SKM-1 treated with dmso at 0.1 percent for 144 hours (cell line): Measurements from ENCODE around the gene CARD14.

Experiments used
- DNase-seq: peaks from one replicate; lab custom pipeline; 2025; ENCODE audit not compliant: unreplicated experiment; lab: John Stamatoyannopoulos, UW

Gene CARD14

DNA sequence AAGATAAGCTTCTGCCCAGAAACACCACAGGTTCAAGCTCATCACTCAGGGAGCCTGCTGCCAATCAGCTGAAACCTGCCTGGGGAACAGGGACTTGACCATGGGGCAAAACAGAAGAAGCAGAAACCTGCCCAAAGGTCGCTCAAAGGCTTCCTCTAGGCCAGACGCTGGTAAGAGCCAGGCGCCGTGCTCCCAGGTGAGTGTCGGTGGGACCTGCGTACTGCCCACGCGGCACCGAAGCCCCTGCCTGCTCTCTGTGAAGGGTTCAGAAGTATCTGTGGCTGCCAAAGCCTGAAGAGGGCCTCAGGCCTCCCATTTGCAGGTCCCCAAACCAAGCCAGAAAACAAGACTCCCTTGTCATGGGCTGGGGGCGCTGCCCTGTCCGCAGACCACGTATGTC is 39.9 kb downstream of the CARD14 start:
- DNase-seq = no peak

DNA sequence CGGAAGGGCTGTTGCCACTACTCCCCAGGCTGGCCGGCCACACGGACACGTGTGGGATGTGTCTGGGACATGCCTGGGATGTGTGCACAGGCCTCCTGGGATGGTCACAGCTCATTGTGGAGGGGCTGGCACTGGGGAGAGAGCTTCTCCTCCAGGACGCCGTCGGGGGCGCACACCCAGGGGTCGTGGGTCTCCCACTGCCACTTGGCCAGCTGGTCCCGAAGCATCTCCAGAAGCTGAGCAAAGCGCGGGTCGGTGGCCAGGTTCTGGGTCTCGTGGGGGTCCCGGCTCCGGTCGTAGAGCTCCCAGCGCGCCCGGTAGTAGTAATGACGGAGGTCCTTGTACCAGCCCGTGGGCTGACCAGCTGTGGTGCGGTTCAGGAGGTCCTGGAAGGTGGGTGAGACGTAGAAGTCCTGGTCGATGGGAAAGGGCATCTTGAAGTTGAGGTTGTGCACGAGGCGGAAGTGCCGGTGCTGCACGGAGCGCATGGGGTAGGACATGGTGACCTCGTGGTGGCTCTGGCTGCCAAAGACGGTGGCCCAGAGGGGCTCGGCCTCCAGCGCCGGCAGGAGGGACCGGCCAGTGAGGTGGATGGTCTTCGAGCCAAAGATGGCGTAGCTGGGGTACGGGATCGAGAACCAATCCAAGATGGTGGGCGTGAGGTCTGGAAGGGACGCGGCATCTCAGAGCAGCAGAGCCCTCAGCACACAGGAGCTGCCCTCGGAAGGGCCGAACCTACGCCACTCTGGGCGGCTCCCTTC is 40.7 kb downstream of the CARD14 start:
- no peak for DNase-seq

DNA sequence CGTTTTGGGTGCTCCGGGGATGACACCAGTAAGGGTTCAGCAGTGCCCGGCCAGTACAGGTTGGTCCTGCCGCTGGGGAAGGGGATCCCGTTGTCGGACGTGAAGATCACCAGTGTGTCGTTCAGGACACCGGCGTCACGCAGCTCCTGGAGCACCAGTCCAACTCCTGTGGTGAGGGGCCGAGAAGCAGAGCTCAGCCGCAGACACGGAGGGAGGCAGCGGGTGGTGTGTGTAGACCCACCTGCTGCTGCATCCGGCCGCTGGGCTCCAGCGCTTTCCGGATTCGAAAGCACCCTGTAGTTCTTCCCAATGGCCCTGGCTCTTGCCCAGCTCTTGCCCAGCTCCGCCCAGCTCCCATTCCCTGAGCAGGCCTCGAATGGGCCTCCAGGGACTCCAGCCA is 42.3 kb downstream of the CARD14 start:
- no peak for DNase-seq

DNA sequence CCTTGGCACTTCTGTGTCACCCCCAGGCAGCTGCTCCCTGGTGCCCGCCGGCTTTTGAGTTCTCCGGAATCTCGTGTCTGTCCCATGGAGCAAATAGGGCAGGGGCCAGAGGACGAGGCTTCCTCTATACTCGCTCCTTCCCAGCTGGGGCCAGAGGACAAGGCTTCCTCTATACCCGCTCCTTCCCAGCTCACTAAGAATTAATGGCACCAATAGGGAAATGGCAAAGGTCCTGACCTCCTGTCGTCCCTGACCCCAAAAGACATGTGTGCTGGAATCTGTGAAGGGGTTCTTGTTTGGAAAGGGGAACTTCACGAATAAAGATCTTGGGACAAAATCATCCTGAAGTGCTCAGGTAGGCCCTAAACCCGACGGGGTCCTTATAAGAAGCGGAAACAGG is 42.7 kb downstream of the CARD14 start:
- no peak for DNase-seq

DNA sequence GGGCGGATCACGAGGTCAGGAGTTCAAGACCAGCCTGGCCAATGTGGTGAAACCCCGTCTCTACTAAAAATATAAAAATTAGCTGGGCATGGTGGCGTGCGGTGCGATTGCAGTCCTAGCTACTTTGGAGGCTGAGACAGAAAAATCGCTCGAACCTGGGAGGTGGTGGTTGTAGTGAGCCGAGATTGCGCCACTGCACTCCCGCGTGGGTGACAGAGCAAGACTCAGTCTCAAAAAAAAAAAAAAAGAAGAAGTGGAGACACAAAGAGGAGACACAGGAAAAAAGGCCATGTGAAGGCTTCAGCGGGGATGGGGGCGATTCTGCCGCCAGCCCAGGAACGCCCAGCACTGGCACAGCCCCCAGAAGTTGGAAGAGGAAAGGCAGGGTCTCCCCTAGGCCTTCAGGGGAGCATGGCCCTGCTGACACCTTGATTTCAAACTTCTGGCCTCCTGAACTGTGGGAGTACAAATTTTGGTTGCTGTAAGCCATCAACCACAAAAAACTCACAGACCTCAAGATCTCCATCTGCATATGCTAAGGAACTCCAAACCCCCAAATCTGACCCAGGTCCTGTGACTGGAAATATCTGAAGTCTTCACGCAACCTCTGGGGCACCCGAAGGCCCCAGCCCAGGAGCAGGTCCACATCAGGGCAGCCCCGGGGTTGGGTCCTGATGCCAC is 43.3 kb downstream of the CARD14 start:
- peak; percentile 41 for DNase-seq

DNA sequence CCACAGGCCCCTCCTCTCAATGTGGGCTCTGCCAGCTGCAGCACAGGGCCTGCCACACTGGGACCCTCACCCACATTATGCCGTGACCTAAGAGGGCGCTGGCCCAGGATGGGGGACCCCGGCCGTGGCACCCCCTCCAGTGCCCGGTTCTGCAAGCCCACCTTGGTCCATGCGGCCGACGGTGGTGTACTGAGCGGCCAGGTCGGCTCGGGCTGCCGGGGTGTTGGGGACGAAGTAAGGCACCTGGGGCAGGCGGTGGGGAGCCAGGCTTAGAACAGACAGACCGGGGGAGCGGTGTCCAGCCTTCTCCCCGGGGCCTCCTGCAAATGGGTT is 43.8 kb downstream of the CARD14 start:
- DNase-seq = no peak

DNA sequence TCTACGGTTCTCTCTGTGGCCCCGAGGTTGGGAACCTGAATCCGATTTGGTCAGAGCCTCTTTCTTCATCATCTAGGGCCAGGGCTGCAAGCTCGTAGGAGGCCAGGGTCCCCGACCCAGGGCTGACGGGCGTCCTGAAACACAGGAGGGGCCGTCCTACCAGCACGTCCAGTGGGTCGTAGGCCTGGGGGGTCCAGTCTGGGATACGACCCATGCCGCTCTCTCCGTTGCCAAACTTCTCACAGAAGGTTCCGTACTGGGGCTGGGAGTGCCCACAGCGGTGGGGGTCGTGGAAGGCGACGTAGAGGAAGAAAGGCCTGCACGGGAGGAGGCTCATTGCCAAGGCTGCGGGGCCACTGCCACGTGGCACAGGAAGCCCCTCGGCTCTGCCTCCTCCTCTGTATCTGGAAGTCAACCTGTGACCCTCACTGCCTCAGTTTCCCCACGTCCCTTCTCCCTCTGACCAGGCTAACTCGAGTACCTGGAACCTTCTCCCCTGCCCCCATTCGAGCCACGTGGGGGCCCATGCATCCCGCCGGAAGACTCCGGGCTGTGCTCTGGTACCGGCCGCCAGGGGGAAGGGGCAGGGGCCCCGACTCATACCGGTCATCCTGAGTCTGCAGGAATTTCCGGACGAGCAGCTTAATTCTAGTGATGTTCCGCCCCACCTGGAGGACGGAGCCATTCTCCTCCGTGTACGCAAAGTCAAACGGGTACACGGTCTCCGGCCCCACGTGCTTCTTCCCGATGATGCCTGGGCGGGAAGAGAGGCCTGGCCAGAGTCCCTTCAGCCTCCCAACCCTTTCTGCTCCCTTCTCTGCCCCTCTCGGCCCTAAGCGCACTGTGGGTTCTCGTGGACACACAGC is 44.4 kb downstream of the CARD14 start:
- no peak for DNase-seq

DNA sequence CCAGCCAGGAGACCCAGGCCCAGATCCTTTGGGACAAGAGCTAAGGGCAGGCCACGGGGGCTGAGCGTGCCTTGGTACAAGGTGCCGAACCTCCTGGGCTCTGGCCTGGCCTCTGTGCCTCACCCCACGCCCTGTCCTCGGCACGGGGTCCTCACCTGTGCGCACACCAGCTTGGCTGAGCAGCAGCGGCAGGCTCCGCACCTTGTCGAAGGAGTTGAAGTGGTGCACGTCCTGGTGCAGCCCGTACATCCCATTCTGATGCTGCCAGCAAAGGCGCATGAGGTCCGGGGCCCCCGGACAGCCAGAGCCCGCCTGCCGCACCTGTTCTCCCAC is 45.0 kb downstream of the CARD14 start:
- DNase-seq = no peak

DNA sequence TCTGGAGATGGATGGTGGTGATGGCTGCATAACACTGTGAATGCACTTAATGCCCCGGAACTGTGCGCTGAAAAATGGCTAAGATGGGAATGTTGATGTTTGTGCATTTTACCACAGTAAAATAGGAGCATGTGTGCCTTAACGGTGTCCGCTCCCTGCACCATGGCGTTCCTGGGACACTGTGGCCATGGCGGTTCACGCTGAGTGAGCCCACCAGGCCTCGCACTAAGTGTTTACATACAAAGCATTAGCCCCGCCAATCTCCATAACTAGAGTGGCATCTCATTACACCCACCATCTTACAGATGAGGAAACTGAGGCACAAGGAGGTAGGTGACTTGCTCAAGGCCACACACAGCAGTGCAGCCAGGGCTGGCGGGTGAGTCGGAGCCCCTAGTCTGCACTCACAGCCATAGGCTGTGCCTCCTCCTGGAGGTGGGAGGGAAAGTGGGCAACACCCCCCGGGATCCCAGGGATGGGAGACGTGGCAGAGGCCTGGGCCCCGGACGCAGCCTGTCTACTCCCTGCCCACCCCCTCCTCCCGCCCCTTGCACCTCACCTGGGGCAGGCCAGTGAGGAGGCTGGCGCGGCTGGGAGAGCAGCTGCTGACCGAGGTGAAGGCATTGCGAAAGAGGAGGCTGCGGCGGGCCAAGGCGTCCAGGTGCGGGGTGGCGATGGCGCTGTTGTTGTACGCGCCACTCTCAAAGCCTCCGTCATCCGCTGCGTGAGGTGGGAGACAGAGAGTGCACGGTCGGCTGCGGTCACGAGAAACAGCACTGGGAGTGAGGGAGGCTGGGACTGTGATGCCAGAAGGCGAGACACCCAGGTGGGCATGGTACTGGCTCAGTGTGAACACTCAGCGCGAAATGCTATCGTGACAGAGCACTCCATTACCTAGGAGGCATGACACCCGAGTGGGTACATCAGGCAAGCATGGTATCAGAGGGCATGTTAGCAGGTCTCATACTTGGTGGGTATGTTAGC is 46.9 kb downstream of the CARD14 start:
- no peak for DNase-seq

DNA sequence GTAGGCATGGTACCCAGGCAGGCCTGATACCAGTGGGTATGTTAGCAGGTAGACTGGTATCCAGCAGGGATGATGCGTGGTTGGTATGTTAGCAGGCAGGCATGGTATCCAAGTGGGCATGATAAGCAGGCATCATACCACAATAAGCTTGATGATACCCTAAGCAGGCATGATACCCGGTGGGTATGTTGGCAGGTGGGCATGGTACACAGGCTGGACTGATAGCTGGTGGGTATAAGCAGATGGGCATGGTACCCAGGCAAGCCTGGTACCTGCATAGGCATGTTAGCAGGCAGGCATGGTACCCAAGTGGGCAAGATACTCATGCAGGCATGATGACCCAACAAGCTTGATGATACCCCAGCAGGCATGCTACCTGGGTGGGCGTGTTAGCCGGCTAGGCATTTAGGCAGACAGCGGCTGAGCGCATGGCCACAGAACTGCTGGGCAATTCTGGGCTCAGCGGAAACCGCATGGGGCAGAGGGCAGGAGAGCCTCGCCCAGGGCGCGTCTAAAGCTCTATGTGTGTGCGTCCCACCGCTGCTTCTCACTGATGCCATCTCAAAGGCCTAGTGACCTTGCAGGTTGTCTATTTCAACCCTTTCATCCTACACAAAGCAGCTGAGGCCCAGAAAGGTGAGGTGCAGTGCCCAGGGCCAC is 48.0 kb downstream of the CARD14 start:
- DNase-seq = no peak

DNA sequence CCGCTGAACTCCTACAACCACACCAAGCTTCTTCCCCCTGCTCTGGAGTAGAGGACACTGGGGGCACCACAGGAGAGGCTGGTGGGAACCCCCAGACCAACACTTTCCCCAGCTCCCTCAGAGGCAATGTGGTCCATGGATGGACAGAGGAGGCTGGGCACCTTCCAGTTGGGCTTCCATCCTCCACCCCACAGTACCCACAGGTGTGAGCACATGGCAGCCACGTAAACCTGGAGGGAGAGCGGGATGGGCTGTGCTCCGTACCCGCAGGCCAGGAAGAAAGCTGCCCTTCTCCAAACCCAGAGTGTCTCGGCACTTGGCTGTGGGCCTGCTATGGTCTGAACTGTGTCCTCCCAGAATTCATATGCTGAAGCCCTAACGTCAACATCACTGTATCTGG is 48.6 kb downstream of the CARD14 start:
- no peak for DNase-seq

DNA sequence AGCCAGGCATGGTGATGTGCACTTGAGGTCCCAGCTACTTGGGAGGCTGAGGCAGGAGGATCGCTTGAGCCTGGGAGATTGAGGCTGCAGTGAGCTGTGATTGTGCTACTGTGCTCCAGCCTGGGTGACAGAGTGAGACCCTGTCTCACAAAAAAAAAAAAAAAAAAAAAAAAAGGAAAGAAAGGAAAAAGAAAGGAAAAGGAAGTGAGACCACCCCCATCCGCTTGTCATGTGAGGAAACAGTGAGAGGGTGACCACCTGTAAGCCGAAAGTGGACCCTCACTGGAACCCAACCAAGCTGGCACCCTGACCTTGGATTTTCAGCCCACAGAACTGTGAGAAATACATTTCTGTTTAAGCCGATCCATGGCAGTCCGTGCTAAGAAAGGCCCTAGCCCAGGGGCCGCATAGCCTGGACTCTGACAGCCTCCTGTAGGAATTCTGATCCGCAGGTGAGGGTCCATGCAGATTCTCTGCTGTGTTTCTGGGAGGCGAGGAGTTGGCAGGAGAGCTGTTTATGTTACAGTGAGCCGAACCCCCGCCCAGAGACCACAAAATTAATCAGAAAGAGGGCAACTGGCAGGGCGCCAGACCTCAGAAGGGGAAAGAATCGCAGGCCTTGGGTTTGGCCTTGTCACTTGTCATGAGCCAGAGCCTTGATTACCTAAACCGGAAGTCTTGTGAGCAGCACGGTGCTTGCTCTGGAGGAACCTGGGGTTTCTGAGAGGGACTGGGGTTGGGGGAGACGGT is 49.4 kb downstream of the CARD14 start:
- DNase-seq = peak; percentile 77

DNA sequence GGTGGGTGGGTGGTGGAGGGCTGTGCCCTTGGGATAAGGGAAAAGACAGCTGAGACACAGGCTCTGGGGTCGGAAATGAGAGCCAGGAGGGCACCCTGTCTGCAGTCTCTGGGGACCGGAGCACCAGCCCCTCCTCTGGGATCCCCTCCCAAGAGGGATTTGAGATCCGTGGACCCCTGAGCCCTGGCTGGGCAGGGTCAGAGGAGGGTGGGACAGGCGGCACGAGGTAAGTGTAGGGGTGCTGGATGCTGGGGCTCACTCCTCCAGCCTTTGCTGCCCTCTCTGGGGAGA is 49.9 kb downstream of the CARD14 start:
- DNase-seq = no peak

DNA sequence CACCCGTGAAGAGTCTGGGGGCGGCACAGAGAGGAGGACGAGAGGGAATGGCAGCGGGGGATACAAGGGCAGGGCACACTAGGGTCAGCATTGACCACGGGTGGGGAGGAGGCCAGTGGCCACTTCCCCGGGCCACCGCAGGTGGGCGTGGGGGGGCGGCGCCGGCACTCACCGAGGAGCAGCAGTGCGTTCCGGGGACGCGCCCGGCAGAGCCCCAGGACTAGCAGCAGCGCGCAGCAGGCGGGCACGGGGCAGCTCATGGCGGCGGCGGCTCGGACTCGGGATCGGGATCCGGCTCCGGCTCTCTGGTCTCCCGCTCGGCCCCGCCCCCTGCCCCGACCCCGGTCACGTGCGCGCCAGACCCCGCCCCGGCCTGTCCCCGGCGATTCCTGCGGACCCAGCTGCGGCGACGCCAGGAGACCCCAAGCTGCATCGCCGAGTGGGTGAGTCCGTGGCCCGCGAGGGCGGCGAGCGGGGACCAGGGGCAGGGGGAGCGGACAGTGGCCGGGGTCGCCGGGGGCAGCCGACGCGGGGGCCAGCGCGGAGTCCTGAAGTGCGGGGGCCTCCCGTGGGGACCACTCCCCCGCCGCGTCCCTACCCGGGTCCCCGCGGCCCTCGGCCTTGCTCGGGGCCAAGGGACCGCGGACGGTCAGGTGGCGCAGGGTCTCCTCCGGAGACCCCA is 50.4 kb downstream of the CARD14 start, which contains the start of the genes SGSH and SLC26A11:
SGSH (minus strand) TSS at position 280 of the 682 bp plus-strand sequence; CDS start at position 260, 20 bp downstream.
SLC26A11 (plus strand) TSS at position 374 of the 682 bp plus-strand sequence. CDS start 1,134 bp downstream, outside the sequence.
- no peak for DNase-seq

DNA sequence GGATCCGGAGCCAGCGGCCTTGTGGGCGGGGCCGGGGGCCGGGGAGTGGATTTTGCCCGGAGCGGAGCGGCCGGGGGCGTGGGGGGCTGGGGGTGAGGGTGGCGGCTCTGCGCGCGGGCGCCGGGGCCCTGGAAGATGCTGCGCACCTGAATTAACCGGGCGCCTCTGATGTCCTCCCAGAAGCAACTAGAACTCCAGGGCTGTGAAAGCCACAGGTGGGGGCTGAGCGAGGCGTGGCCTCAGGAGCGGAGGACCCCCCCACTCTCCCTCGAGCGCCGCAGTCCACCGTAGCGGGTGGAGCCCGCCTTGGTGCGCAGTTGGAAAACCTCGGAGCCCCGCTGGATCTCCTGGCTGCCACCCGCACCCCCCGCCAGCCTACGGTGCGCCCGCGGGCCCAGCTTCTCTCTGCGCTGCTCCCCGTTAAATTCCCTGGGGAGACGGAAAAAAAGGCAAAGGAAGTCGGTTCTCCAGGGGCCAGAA is 50.9 kb downstream of the CARD14 start:
- DNase-seq = no peak

DNA sequence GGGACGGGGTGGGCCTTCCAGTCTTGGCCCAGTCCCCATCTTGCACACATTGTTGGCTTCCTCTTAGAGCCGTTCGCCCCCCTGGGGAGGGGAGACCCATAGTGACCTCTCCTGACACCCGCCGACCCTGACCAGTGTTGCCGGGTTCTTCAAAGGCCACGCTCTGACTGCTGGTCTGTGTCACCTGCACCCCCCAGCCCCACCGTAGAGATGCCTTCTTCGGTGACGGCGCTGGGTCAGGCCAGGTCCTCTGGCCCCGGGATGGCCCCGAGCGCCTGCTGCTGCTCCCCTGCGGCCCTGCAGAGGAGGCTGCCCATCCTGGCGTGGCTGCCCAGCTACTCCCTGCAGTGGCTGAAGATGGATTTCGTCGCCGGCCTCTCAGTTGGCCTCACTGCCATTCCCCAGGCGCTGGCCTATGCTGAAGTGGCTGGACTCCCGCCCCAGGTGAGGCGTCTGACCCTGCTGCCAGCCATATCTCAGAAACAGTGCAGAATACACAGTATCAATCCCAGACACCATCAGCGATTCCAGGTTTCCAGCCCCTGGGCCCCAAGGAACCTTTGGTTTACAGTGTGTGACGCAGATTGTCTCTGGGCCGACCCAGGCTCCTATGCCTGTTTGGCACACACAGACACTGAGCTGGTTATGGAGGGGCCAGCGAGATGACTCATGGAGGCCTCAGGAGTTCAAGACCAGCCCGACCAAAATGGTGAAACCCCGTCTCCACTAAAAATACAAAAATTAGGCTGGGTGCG is 51.7 kb downstream of the CARD14 start:
- DNase-seq = no peak

DNA sequence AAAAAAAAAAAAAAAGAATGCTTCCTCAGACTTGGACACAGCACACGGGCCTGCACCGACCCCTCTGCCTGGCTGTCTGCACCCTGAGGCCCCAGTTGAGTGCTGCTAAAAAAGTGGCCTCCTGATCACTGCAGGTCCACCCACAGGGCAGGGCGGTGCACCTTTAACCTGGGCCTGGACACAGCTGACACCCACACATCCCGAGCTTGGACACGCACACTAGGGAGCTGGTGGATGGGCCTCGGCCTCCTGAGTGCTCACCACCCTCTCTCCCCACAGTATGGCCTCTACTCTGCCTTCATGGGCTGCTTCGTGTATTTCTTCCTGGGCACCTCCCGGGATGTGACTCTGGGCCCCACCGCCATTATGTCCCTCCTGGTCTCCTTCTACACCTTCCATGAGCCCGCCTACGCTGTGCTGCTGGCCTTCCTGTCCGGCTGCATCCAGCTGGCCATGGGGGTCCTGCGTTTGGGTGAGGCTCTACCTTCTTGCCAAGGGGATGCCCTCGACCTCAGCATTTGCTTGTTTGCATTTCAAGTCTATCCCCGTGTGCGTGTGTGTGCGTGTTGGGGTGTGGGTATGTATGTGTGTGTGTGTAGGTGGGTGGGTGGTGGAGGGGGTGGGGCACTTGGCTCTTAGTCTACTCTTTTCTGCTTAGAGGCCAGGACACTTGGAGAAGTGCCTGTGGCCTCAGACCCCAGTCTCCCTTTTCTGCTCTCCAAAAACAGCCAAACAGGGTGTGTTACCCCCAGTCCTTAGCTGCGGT is 52.7 kb downstream of the CARD14 start:
- DNase-seq = no peak
